ENCODE measurements around the gene SLC25A29.

The SLC25A29 gene

GRCh38 chr14:100282766-100283419 is 23.4 kb downstream of the SLC25A29 start:
- Histone ChIP-seq H3K9me3 (ENCODE audit: severe bottlenecking) (no peaks in the 10 kb centered on the region), H3K27ac (no peak overlapping the region), H3K4me3 (ENCODE audit: low read depth, low read length) (no peak overlapping the region), H3K36me3 (peaks cover 10% of the 10 kb centered on the region), H3K27me3 (ENCODE audit: insufficient read depth, low read depth, severe bottlenecking) (no peaks in the 10 kb centered on the region)
- TF ChIP-seq, protein P1, sequence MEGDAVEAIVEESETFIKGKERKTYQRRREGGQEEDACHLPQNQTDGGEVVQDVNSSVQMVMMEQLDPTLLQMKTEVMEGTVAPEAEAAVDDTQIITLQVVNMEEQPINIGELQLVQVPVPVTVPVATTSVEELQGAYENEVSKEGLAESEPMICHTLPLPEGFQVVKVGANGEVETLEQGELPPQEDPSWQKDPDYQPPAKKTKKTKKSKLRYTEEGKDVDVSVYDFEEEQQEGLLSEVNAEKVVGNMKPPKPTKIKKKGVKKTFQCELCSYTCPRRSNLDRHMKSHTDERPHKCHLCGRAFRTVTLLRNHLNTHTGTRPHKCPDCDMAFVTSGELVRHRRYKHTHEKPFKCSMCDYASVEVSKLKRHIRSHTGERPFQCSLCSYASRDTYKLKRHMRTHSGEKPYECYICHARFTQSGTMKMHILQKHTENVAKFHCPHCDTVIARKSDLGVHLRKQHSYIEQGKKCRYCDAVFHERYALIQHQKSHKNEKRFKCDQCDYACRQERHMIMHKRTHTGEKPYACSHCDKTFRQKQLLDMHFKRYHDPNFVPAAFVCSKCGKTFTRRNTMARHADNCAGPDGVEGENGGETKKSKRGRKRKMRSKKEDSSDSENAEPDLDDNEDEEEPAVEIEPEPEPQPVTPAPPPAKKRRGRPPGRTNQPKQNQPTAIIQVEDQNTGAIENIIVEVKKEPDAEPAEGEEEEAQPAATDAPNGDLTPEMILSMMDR (IDR thresholded peaks at IDR 0.05; ENCODE audit: low read depth, low read length) = no peak
- DNase-seq = no peak

- Histone ChIP-seq H3K36me3 (peaks cover 18% of the 10 kb centered on the region), H3K4me3 (ENCODE audit: low read depth, low read length) (no peak overlapping the region), H3K27ac (no peak overlapping the region), H3K27me3 (ENCODE audit: insufficient read depth, low read depth, severe bottlenecking) (no peaks in the 10 kb centered on the region), H3K9me3 (ENCODE audit: severe bottlenecking) (no peaks in the 10 kb centered on the region)
- TF ChIP-seq, protein P1 (IDR thresholded peaks at IDR 0.05; ENCODE audit: low read depth, low read length) = no peak
- DNase-seq = no peak
Measured at GRCh38 chr14:100282083-100282350, 24.2 kb downstream of the SLC25A29 start.

DNA sequence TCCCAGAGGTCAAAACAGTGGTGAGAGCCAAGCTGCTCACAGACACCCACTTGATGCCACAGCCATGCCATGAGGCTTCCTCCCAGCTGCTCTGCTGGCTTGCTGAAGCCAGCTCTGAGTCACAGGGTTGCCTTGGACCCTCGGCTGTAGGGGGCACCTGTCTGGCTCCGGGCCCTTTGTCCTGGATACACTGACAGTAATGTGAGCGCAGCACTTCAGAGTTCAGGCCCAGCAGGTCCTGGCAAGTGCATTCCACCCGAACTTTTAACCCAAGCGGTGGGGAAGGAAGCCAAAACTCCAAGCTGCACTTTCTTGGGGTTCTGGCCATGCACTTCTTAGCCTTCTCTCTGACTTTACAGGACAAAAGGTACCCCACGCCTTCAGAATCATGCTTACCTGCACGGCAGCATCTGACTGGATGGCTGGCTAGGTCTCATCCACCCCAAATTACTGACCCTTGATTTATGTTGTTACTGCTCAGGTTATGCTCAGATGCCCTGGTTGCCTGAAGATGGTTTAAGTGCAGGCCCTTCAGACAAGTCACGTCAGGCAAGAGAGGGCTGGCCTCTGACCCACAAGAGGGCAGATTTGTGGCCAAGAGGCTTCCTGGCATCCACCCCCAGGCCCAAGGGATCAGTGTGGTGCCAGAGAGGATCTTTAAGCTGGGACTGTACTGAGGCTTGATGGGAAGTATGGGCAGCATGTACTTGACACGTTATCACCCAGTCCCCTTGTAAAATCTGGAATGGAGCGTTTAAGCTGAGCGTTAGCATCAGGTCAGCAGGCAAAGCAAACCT is 24.8 kb downstream of the SLC25A29 start:
- H3K27ac ChIP-seq = no peak overlapping the region
- H3K9me3 ChIP-seq (ENCODE audit: severe bottlenecking) = no peaks in the 10 kb centered on the region
- H3K36me3 ChIP-seq = peaks cover 23% of the 10 kb centered on the region
- H3K4me3 ChIP-seq (ENCODE audit: low read depth, low read length) = no peak overlapping the region
- DNase-seq = no peak
- no peaks in the 10 kb centered on the region for H3K27me3 ChIP-seq (ENCODE audit: insufficient read depth, low read depth, severe bottlenecking)
- TF ChIP-seq, protein P1 (IDR thresholded peaks at IDR 0.05; ENCODE audit: low read depth, low read length) = no peak

DNA sequence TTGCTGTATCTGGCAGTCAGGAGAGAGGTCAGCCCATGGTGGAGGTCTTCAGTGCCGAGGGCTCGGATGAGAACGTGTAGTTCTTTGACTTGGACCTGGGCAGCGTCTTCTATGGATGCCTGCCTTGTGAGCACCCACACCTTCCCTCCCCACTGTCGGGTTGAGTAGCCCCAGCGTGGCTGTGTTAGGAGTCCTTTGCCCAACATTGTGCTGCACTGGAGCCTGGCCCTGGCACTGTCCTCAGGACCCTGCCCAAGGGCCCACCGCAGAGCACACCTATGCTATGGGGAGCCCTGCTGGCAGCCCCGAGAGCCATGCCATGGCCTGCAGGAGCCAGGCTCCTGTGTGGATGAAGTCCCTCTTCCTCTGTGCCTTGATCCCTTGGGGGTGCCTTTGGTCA is 26.7 kb downstream of the SLC25A29 start:
- TF ChIP-seq, protein P1 (IDR thresholded peaks at IDR 0.05; ENCODE audit: low read depth, low read length) = no peak
- Histone ChIP-seq H3K4me3 (ENCODE audit: low read depth, low read length) (no peak overlapping the region), H3K27ac (no peak overlapping the region), H3K9me3 (ENCODE audit: severe bottlenecking) (no peaks in the 10 kb centered on the region), H3K27me3 (ENCODE audit: insufficient read depth, low read depth, severe bottlenecking) (no peaks in the 10 kb centered on the region), H3K36me3 (peaks cover 41% of the 10 kb centered on the region)
- DNase-seq = no peak

- no peak overlapping the region for H3K27ac ChIP-seq
- peaks cover 46% of the 10 kb centered on the region for H3K36me3 ChIP-seq
- TF ChIP-seq, protein P1 (IDR thresholded peaks at IDR 0.05; ENCODE audit: low read depth, low read length) = no peak
- H3K27me3 ChIP-seq (ENCODE audit: insufficient read depth, low read depth, severe bottlenecking) = no peaks in the 10 kb centered on the region
- H3K4me3 ChIP-seq (ENCODE audit: low read depth, low read length) = no peak overlapping the region
- H3K9me3 ChIP-seq (ENCODE audit: severe bottlenecking) = no peaks in the 10 kb centered on the region
- DNase-seq = no peak
Measured at GRCh38 chr14:100279133-100279532, 27.1 kb downstream of the SLC25A29 start.
